GM04503 (cell line): ENCODE measurements around the gene TCF7L2.

Experiments
- DNase-seq: peaks from one replicate; pipeline ENCODE4 v3.0.0-alpha.2; 2012; ENCODE audit warnings: low read depth

The TCF7L2 gene

DNA sequence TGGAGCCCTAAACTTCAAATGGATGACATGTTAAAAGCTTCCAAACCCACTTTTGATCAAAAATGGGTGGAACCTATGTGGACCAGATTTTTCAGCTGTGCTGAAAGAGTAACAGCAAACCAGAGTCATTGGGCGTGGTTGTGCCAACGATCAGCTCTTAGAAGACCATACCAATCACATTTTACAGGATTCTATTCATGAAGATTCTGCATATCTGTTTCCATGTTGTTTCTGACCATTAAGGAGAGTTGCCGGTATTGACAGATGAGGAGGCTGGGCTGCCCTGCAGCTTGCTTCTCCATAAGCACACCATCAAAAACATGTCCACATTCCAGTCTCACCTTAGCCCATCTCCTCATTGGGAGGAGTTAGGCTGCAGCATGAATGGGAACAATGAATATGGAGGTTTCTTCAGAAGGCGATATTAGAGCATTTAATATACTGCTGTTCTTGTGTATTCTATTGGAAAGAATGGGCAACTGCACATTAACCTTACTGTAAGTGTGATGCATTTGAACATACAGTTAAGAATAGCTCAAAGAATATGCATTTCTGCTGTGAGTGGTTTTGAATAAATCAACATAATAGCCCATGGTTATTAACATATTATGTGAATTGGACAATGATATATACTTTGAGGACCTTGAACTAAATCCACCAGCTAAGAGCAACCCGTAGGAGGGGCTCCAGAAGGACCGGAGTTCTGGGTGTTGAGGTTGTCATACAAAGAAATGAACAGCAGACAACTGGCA is 116.7 kb downstream of the TCF7L2 start:
- DNase-seq, result no peak

DNA sequence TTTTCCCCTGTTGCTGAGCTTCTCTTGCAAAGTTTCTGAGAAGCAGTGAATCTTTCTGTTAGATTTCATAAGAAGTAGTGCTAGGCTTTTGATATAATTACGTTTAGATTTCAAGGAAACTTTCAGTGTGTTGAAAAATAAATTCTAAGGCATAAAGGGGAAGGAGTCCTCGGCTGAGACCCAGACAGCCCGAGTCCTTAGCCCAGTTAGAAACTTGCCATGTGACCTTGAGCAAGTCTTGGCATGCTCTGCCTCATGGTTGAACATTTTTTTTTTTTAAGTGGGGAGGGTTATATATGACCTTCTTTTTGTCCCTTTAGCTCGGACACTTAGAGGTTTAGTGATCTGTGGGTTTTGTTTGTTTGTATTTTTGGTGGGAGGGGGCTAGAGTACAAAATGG is 117.5 kb downstream of the TCF7L2 start:
- no peak for DNase-seq

DNA sequence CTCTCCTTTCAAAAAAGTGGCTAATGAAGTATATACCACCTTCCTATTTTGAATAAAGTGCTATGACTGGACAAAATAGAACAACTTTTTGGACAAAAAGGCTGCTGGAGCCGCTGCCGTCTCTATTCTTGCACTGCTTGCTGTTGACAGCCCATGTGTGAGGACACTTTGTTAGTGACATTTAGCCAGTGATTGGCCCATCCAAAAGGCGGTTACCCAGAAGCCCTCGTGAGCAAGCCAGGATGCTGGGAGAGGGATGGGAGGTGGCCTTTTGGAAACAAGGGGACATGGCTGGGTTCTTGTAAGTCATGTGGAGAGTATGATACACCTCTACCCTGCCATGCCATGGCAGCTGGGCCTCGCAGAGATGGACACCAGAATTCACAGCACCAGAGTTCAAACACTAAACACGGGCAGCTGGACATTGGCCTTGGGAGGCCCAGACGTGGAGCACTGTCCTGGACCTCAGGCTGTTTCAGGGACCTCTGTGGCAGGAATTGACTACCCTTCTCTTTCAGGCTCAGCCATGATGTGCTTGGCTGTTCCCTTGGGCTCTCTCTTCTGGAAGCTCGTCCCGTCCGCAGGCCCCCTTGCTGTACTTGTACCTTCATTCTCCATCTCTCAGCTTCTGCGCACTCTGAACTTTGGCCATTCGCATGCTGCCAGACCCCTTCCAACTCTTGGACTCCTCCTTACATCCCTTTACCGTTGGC is 118.3 kb downstream of the TCF7L2 start:
- no peak for DNase-seq

DNA sequence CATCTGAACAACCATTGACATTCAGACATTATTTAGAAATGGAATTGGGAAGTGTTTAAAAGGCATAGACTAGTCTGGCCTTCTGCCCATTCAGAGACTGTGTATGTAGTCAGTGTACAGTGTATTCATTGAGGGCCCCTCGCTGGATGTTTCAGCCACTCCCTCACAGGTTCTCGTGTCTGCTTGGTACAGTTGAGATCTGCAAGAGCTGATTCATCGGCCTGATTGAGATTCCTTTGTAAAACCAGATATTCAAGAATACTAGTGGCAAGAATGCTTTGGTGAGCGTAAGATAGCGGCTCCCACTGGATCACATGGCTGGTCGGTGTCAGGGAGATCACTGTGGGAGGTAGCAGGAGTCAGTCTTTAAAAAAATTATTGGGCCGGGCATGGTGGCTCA is 119.5 kb downstream of the TCF7L2 start:
- DNase-seq, result no peak

DNA sequence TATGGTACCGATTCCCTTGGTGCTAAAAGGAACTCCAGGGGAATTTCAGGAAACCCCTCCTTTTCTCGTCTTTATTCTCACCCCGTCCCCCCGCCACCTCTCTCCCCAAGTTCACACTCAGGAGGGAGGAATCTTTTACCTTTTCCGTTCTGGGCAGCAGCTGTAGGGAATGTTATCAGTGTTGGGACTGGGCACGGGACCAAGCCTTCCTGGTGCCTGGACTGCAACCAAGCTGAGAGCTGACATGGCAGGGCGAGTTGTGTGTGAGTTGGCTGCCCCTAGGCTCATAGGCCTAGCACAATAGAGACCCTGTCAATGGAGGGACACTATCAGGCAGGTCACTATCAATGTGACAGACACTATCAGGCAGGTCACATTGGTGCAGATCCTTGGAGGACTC is 121.4 kb downstream of the TCF7L2 start:
- DNase-seq, result no peak

DNA sequence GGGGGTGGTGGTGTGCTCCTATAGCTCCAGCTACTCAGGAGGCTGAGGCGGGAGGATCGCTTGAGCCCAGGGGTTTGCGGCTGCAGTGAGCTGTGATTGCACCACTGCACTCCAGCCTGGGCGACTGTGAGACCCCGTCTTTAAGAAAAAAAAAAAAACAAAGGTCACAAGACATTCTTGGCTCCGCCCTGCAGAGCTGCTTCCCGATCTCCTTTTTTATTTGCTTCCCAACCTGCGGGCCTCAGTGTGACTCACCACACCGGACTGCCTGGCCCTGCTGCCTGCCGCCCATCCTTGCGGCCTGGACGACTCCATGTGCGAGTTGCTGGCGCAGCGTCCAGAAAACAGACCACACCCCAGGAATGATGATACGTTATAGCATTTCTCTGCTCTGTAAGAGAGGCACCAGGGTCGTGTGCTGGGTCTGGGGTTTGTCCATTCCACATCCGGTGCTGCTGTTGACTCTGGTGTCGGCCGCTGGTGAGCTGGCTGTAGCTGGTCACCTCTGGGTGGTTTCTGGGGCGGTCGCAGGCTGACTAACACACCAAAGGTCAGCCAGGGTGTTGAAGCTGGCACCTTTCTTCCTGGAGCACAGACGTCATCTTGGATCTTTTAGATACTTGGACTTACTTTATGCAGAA is 123.6 kb downstream of the TCF7L2 start:
- no peak for DNase-seq

DNA sequence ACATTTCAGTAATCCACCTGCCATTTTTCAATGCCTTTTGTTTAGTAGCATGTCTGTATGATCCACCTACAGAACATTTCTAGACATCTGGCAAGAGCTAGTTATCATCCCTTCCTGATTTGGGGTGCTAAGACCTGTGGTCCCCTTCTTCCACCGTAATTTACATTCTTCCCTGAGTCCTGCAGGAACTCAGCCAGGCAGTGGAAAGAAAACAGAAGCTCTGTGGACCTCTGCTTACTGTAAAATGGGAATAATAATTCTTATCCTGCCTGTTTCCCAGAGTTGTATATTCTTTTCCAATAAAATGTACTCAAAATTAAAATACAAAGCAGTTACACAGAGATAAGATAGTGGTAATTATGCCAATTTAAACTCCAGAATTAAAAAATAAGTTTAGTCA is 126.9 kb downstream of the TCF7L2 start:
- no peak for DNase-seq

DNA sequence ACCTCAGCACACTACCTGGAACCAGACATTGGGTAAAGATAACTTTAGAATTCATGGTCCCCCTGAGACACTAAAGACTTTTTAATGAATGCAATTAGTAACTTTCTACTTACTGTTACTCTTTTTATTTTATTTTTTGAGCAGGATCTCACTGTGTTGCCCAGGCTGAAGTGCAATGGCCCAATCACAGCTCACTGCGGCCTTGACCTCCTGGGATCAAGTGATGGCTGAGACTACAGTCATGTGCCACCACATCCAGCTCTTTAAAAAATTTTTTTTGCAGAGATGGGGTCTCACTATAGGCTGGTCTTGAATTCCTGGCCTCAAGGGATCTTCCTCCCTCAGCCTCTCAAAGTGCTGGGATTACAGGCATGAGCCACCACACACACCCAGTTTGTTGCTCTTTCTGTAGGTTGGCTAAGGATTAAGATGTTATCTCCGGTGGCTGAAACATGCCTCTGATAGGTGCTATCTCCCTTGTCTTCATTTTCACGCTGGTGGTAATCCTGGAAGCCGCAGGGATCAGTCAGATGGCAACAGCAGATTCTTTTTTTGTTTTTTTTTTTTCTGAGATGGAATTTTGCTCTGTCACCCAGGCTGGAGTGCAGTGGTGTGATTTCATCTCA is 128.3 kb downstream of the TCF7L2 start:
- DNase-seq, result no peak

DNA sequence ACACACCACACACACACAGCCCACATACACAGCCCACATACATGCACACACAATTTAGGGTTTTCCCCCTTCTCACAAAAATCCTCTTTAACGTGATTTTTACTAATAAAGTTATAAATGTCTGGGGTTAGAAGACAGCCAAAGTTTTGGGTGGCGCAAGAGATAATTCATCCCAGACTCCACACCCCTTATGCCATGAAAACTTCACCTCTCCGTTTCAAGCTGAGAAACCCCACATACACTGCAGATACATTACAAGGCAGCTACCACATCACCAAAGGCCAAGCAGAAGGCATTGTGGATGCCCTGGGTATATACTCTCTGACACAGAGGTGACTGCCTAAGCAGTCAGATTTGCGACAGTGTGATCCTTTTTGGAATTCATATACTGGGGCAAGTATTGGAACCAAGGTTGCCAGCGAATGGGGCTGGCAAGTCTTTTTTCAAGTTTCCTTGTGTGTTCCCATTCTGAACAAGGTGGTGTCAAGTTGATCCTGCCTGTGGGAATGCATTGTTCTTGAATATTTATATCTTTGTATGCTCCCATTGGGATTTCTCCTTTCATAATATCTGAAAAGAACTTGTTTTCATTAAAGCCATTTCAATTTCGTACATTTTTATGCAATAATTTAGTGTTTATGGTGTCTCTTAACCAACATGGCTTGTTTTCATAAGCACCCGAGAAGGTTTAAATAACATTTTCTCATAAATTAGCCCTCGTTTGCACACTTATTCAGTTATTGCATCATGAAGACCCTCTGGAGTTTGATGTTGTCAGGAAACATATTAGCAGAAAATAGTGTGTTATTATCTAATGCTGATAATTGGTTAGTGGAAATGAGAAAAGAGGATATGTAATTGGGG is 130.2 kb downstream of the TCF7L2 start:
- no peak for DNase-seq

DNA sequence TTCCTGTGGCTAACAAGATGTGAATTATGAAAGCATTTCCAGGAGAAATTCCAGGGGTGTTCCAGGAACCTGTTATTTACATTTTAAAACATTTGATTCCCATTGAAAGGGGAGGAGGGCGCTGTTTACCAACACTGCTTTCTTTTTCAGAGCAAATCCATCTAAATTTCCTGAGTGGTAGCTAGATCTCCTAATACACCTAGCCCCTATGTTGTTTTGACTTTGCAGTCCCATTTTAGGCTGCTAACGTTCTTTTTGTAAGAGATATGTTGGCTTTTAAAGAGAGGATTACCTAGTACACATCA is 130.8 kb downstream of the TCF7L2 start:
- DNase-seq, result no peak

DNA sequence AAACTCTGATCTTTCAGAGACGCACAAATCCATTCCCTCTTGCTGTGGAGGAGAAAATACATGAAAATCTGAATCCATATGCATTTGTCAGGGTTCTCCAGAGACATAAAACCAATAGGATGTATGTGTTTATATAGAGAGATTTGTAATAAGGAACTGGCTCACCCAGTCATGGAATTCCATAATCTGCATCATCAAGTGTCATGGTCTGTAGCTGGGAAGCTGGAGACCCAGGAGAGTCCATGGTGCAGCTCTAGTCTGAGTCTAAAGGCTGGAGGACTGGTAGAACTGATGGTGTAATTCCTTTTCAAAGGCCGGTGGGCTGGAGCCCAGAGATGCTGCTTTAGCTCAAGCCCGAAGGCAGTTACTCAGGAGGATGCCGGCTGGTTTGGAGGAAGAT is 134.0 kb downstream of the TCF7L2 start:
- DNase-seq, result no peak

DNA sequence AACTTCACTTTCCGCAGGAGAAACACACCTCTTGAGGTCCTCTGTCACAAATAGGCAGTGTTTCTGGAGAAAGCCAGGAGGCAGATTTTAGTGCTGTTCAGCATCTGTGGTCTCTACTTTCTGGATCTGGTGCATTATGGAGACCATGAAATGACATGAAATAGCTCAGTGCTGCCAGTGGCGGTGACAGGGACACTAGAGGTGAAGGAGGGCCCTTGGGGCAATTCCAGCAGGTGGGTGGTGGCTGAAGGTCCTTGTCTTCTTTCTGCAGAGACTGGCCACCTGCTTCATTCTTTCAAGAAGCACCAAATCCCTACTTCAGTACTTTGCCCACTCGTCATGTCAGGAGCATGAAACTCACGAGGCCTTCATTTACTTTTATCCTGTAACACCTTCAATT is 135.7 kb downstream of the TCF7L2 start:
- no peak for DNase-seq

DNA sequence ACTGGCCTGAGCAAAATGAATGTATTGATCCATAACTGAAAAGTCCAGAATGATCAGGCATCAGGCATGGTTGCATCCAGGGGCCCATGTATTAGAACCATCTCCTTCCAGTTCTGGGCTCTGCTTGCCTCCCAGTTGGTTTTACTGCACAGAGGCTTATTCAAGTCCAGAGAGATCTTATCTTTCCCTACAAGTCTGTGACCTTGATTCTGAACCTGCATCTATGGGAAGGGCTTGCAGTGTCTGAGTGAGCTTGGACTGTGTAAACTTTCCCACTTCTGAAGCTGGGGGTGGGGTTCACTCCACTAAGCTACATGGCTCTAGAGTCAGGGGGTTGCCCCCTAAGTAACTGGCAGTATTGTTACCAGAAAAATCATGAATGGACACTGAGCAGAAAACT is 136.2 kb downstream of the TCF7L2 start:
- no peak for DNase-seq

DNA sequence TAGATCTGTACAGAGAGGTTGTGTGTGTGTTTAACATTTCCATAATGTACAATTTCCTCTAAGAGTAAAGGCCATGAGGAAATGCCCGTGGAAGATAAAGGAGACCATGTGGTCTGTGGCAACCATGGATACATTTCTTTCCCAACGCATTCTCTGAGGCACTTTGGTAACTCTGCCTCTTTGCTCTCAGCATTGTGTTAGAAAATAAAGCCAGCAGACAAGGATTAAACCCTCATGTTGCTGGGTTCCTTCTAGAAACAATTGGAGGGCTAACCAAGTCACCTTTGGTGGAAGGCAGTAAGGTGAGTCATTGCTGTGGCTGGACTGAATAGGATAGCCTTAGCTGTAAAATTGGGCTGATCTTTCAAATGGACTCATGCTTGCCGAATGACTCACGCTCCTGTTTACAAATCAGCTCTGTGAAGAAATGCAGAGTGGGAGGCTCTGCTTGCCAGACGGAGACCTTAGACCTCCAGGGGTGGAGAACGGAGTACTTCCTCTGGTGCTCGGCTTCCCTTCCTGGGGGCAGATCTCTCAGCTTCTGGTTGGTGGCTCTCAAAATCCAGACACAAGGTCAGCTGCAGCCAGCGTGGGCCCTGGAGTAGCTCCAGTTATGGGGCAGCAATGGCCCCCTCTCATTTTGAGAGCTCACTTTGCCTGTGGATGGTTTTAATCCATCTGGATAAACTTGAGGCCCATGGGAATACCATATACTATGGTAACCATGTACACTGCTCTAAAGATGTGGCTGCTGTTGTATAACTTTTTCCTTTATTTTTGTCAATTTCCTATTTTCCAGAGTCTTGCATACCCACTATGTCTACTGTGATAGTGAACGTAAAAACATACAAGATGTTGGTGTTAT is 137.3 kb downstream of the TCF7L2 start:
- peak; percentile 99 for DNase-seq

DNA sequence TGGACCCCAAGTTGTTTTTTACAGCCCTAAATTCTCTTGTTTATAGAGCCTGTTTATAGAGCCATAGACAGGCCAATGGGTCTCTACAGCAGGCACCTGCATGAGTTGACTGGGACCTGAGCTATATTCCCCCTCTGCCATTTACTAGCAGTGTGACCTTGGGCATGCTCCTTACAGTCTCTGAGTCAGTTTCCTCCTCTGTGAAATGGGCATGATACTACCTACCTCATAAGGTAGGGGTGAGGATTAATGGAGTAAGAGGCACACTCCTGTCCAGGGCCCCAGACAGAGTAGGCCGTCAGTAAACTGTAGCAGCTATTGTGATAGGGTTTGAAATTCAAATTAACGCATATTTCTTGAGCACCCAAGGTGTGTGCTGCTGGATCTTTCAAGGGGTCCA is 138.1 kb downstream of the TCF7L2 start:
- no peak for DNase-seq

DNA sequence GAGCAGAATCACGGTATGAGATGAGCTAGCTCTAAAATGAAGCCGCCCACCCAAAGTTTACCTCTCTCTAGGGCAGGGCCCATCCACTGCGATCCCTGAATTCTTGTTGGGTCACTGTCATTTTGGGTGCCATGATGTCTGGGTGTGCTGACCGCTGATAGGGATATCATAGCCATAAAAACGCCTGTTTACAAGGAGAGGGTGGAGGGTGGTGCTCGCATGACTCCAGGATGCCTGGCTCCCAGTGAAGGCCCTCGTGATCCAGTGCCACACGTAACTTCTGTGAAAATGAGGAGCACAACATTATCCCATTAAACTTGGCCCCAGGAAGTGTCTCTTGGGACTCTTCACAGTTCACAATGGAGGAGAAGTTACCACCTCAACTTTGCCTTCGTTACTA is 139.5 kb downstream of the TCF7L2 start:
- no peak for DNase-seq

DNA sequence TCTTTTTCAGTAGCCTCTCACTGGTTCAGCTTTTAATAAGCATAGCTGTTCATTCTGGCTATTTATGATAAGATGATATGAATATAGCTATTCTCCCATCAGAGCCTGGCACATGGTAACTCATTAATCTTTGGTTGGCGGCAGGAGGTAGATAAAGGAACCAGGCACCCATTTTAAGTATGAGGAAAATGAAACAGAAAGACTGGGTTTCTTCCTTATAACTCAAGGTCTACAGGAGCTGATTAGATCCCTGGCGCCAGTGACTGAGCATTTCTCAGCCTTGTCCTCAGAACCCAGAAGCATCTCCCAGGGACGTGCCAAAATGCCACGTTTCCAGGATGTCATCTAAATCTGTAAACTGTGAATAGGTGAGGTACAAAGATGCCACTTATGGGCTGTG is 141.9 kb downstream of the TCF7L2 start:
- DNase-seq, result no peak

DNA sequence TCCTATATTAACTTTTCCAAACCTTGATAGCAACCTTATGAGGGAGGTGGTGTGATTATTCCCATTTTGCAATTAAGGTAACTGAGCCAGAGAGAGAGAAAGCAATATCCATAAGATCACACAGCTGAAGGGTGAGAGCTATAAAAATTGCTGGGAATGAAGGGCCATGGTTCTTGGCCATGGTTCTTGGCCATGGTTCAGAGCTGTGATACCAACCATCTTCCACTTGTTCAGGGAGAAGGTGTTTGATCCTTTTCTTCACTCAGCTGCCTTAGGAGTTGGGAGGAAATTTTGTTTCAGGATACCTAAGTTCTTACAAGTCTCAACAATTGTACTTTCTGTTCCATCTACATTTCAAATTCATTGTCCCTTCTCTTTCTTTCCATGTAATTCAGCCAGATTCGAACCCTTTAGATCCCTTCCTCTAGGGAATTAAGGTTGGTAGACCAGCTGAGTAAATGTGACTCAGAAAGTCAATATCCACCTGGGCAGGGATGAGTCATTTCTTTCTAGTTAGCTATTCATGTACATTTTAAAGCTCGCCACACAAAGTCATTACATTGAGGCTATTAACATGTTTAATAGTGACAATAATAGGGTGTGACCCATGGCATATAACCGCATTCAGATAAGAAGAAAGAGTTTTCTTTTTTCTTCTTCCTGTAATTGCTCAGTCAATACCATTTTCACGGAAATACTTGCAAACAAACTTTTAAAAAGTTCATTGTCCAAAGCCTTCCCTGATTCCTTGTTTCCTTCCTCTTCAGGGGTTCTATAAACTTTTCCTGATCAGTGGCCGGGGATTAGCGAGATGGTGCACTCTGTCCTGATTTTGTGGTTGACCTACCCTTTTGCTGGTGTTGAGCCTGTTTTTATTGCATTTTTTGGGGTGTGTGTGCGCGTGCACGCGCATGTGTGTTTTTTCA is 143.4 kb downstream of the TCF7L2 start:
- DNase-seq, result no peak

DNA sequence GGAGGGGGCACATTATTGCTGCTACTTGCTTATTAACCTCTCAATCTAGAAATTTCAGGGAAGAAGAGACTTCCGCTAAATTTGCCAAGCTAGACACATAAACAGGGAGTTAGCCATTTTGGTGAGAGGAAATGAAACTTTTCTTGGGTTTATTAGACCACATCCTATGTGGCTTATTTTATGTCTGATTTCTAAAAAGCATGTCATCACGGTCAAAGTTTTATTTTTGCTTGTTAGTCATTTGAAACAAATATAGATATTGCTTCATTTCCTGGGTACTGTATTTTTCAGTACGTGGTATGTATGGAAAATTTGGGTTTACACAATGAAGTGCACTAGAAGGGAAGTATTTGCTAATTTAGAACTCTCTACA is 144.1 kb downstream of the TCF7L2 start:
- no peak for DNase-seq
